GM19351 (cell line): ENCODE measurements around the gene ARRDC1.

Source experiments
- ATAC-seq: cut with Tn5 transposase; IDR thresholded peaks from one replicate; pipeline ENCODE4 v1.9.1; 2021; ENCODE audit warnings: mild to moderate bottlenecking, moderate library complexity; ENCODE audit not compliant: unreplicated experiment

Gene ARRDC1

DNA sequence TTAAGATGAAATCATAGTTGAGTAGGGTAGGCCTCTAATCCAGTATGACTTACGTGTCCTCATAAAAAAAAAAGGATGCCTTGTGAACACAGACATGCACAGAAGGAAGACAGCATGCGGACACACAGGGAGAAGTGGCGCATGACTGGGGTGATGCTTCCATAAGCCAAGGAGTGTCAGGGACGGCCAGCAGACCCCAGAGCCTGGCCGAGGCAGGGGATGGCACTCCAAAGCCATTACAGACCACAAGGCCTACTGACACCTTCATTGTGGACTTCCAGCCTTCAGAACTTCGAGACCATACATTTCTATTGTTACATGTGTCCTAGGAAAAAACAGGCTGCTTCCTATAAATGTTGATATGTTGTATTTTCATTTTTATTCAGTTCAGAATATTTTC is 33.2 kb downstream of the ARRDC1 start:
- ATAC-seq: no peak

DNA sequence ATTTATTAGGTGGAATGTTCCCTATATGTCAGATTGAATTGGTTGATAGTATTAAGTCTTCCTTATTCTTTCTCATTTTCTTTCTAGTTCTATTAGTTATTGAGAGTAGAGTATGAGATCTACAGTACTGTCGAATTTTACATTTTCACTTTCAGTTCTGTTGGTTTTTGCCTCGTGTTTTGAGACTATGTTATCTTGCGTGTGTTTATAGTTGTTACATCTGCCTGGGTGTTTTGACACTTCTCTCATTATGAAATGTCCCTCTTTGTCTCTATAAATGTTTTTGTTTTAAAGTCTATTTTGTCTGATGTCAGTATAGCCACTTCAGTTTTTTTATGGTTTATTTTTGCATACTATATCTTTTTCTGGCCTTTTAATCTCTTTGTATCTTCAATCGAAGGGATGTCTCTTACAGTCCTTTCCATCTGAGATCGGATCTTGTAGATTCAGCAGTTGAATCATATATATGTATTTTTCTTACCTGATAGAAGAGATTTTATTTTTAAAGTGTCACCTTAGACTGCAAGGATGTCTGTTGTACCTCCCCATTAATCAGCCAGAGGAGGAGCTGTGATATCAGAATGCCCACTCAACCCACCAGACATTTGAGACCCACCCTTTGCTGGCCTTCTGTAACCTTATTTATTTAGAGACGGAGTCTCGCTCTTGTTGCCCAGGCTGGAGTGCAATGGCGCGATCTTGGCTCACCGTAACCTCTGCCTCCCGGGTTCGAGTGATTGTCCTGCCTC is 34.0 kb downstream of the ARRDC1 start:
- ATAC-seq: no peak

DNA sequence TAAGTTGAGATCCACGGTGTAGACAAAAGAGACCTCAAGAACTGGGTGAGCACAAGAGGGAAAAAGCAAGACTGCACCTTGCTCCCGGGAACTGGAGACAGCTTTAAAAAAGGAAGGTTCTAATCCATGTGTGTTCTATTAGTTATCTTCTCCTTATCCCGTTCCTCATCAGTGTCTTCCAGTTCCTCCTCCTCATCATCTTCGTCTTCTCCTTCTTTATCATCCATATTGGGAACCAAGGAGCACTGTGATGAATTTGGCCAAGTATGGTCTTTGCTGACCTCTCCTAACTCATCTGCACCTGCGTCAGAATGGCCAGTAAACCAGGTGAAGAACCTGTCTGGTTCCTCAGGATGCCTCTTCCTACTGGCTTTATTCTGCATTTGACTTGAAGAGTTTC is 35.4 kb downstream of the ARRDC1 start:
- ATAC-seq: no peak

DNA sequence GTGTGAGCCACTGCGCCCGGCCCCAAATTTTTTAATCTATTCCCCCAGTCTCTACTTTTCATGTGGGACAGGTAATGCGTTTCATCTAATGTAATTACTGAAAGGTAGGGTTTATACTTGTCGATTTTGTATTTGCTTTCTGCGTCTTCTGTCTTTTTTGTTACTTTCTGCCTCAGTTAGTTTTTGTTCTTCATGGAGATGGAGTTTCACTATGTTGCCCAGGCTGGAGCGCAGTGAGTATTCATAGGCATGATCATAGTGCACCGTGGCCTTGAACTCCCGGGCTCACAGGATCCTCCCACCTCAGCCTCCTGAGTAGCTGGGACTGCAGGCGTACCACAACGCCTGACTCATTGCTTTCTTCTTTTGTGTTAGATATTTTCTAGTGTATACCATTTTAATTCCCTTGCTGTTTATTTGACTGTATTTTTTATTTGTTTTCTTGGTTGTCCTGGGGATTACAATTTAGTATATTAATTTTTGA is 36.7 kb downstream of the ARRDC1 start:
- no peak for ATAC-seq

DNA sequence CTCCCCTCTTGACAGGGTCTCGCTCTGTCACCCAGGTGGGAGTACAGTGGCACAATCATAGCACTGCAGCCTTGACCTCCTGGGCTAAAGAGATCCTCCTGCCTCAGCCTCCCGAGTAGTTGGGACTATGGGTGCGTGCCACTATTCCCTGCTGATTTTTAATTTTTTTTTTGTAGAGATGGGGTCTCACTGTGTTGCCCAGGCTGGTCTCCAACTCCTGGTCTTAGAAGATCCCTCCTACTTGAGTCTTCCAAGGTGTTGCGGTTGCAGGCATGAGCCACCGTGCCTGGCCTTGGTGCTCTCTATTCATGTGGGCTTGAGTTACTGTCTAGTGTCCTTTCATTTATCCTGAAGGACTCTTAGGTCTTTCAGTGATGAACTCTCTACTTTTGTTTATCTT is 37.4 kb downstream of the ARRDC1 start:
- ATAC-seq: no peak

DNA sequence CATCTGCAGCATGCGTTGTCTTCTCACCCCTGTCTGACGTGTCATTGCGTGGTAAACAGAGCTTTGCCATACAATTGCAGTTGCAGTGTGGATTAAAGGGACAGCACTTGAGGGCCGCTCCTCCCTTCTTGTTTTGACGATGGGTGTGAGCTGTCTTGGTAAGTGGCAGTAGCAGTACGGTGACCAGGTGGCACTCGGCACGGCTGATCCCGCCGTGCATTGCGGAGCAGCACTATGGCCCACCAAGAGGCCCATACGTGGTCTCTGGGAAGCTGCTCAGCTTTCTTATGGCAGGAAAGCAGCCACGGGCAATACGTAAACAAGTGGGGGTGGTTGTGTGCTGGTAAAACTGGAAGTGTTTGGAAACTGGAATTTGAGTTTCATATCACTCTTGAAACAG is 38.4 kb downstream of the ARRDC1 start:
- no peak for ATAC-seq

DNA sequence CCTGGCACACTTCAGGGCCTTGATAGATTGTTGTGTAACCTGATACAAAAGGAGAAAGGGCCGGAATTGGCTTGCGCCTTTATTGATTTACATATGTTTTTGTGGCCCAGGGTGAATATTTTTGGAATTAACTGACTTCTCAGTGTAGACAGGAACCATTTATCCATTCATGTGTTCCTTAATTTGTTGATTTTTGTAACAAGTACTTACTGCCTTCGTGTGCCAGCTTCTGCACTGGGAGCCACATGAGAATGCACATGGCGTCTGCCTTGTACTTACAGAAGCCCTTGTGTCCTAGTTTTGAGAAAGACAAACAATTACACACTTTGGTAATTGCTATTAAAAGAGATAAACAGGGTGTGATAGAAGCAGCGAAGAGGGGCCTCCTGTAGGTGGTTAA is 39.7 kb downstream of the ARRDC1 start:
- no peak for ATAC-seq

DNA sequence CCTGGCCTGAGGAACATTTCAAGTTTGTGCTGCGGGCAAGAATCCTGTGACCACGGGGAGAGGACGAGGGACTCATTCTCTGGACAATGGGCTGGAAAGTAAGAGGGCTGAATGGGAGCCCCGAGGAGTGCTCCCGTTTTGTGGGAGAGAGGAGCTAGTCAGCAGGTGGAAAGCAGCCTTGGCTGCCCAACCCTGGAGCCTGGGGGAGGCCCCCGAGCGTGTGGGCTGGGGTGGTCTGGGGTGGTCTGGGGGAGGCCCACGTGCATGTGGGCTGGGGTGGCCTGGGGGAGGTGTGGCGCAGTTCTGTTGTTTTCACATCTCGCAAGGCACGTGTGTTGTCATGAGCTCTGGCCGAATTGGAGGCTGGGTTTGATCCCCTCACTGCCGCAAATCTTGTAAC is 40.9 kb downstream of the ARRDC1 start:
- no peak for ATAC-seq

DNA sequence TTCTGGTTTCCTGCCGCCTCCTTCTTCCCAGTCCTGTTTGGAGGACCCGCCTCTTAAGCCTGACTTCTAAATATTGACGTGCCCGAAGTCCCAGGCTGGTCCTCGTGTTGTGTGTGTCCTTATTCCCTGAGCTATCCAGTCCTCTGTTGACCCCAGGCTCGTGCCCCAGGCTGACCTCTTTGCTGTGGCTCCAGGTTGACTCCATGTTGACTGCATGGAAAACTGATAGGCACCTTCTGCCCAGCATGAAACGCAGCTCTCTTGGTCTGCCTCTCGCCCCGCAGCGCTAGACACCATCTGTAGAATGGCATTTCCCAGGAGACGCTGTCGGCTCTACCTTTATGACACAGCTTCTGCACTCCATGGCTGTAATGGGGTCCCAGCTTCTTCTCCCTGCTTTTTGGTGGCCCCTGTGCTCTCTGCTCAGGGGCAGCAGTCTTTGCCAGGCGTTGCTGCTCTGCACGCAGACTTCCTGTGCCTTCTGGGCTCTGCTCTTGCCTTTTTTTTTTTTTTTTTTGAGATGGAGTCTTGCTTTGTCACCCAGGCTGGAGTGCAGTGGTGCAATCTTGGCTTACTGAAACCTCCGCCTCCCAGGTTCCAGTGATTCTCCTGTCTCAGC is 41.7 kb downstream of the ARRDC1 start:
- ATAC-seq: no peak

DNA sequence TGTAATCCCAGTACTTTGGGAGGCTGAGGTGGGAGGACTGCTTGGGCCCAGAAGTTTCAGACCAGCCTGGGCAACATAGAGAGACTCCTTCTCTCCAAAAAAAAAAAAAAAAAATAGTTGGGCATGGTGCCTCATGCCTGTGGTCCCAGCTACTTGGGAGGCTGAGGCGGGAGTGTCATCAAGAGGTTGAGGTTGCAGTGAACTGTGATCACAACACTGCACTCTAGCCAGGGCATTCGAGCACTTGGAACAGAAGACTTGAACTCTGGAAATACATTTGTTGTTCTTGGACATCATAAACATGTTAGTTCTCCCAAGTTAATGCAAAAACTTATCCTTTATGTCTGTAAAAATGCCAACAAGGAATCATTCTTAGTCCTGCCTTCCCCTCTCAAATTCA is 42.9 kb downstream of the ARRDC1 start:
- ATAC-seq: no peak

DNA sequence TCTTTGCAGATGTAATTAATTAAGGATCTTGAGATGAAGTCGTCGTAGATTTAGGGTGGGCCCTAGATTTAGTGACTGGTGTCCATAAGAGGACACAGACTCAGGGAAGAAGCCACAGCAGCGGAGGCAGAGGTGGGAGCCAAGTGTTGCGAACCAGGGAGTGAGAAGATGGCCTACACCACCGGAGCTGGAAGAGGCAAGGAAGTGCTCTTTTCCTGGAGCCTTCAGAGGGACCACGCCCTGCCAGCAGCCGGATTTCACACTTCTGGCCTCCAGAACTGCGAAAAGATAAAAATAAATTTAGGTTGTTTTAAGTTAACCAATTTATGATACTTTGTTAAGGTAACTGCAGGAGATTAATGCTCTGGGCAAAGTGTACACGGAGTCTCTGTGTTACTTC is 44.1 kb downstream of the ARRDC1 start:
- no peak for ATAC-seq

DNA sequence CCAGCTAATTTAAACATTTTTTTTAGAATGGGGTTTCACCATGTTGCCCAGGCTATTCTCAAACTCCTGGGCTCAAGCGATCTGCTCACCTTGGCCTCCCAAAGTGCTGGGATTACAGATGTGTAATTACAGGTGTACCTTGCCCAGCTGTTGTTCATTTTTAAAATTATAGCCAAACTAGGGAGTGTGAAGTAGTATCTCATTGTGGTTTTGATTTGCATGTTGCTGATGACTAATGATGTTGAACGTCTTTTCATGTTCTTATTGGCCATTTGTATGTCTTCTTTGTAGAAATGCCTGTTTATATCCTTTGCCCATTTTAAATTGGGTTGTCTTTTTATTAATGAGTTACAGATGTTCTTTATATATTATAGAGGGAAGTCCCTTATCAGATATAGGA is 44.8 kb downstream of the ARRDC1 start:
- no peak for ATAC-seq

DNA sequence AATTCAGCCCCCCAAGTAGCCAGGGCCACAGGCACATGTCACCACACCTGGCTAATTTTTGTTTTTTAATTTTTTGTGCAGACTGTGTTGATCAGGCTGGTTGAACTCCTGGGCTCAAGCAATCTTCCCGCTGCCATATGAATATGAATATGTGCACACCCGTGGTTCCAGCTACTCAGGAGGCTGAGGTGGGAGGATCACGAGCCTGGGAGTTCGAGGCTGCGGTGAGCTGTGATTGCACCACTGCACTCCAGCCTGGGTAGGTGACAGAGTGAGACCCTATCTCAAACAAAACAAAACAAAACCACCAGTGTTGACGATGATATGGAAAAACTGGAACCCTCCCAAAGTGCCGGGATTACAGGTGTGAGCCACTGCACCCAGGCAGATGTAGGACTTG is 45.3 kb downstream of the ARRDC1 start:
- ATAC-seq: no peak

DNA sequence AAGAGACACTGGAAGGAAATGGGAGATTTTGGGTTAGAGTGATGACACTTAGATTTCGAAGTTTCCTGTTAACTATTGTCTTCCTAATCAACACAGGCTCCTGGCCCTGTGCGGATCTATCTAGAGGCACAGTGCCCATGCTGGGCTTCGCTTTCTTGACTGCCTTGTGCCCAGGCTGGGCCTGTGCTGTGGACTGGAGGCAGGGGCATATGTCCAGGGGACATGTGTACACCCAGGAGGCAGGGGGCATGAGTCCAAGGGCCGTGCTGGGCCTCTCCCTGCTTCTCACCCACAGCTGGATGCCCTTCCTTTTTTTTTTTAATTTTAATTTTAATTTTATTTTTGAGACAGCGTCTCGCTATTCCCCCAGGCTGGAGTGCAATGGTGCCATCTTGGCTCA is 50.9 kb downstream of the ARRDC1 start:
- no peak for ATAC-seq

DNA sequence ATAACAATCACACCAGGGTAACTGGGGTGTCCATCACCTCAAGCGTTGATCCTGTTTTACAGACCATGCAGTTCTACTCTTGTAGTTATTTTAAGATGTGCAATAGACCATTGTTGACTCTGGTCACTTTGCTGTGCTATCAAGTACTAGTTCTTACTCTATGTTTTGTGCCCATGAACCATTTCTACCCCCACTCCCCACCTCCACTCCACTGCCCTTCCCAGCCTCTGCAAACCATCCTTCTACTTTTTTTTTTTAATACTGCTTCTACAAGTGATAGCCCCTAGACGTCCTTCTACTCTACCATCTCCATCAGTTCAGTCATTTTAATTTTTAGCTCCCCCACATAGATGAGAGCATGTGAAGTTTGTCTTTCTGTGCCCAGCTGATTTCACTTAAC is 52.1 kb downstream of the ARRDC1 start:
- ATAC-seq: no peak

DNA sequence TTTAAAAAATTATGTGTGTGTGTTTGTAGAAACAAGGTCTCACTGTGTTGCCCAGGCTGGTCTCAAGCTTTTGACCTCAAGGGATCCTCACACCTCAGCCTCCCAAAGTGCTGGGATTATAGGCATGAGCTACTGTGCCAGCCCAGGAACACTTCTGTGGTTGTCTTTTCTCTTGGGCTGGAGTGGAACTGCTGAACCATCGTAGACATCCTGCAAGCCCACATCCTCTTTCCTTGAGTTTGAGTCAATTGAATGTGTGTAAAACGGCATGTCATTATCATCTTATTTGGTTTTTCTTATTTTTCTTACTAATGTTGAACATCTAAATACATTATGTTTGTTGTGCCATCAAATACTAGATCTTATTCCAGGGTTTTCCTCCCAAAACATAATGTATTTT is 53.3 kb downstream of the ARRDC1 start:
- ATAC-seq: no peak

DNA sequence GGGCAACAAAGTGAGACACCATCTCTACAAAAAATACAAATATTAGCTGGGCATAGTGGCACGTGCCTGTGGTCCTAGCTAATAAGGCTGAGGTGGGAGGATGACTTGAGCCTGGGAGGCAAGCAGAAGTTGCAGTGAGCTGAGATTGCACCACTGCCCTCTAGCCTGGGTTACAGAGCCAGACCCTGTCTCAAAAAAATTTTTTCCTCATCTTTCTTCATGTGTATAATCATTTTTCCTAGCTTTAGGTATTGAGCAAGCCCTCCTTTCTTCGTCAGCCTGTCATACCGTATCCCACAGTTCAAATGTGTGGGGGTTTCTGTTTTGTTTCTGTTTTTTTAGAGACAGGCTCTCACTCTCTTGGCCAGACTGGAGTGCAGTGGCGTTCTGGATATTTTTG is 54.7 kb downstream of the ARRDC1 start:
- ATAC-seq: no peak

DNA sequence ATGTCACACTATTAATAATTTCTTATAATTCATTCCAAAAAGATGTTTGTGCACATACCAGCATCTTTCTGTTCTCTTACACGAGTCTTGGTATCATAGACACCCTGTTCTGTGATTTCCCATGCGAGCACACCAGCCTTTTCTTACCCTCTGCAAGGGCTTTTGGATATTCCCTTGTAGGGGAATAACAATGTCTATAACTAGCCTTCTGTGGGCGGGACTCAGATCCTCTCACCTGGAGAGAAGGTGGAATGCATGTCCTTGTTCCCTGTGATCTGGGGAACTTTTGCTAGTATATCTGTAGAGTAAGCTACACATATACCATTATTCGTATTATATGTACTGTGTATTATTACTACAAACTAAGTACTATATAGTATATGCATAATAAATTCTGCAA is 58.1 kb downstream of the ARRDC1 start:
- ATAC-seq: no peak

DNA sequence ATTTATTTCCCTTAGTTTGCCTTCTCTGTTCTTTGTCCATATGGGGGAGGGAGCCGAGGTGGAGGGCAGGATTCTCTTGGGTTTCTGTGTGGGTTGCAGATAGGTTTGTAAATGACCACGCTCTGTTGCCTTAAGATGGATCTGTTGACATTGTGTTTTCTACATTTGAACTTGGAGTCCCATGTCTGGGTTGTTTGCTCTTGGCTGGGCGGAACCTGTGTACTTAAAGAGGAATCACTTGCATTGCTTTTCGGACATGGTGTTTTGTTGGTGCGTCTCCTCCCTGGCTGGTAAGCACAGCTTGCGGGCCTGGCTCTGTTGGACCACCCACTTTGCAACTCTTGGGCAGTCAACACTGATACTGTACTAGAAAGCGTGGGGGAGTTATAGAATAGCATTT is 59.2 kb downstream of the ARRDC1 start:
- ATAC-seq: no peak
